G401 (cell line): ENCODE measurements around the gene PNMA8C. TPM values are rescaled to one million over a fixed set of nuclear protein-coding genes. Genes with fewer than 3 reads are reported as not detected.
"Not testable (repeated sequence)": the region's sequence is repeated elsewhere in the genome, so short reads cannot be mapped to it uniquely, and the experiment has no call there.

ENCODE experiments used
- DNase-seq: peaks from one replicate; pipeline ENCODE4 v3.0.0-alpha.2; 2015; ENCODE audit warnings: low spot score
- in situ Hi-C: cut with HindIII; loops from 2 replicates; pipeline ENCODE4 v1.10.0; 2016; ENCODE audit warnings: low sequenced_read_pairs, mixed read lengths
- total RNA-seq: library from RNA; depleted of rRNA; stranded (reverse); fragments of >200 nt; shearing (Covaris generic); gene quantifications from 2 replicates; pipeline ENCODE4 v1.2.3, GENCODE V29; 2014; rRNA removed

PNMA8C gene
- total RNA-seq, 1 experiment from 2014 or later = not detected

GRCh38 chr19:46376241-46377153, 52.2 kb downstream of the PNMA8C start:
- in situ Hi-C loops = no loop called here
- no peak for DNase-seq

GRCh38 chr19:46375476-46376067, 53.2 kb downstream of the PNMA8C start:
- DNase-seq, in situ Hi-C loops: not testable (repeated sequence)

Other genes with a start within 250 kb of the PNMA8C start
- gene IGFL1, start 199.2 kb downstream of the PNMA8C start, total RNA-seq = not detected in 2 replicates
- not detected in 2 replicates for gene HIF3A, start 131.9 kb downstream of the PNMA8C start, total RNA-seq
- 125 and 155 TPM in 2 replicates for gene PPP5C, start 81.8 kb downstream of the PNMA8C start, total RNA-seq
- gene CCDC8, start 15.4 kb downstream of the PNMA8C start, total RNA-seq = 74.2 and 93.6 TPM in 2 replicates
- 40.3 and 40.5 TPM in 2 replicates for gene PNMA8A, start 42.6 kb upstream of the PNMA8C start, total RNA-seq
- gene PNMA8B, start 66.9 kb upstream of the PNMA8C start, total RNA-seq = not detected in 2 replicates
- 109 and 147 TPM in 2 replicates for gene CALM3, start 172.4 kb upstream of the PNMA8C start, total RNA-seq
- 1.7 and 16.2 TPM in 2 replicates for gene PTGIR, start 196.2 kb upstream of the PNMA8C start, total RNA-seq
- gene GNG8, start 207.3 kb upstream of the PNMA8C start, total RNA-seq = not detected in 2 replicates
- gene DACT3, start 232.2 kb upstream of the PNMA8C start, total RNA-seq = 12.0 and 16.3 TPM in 2 replicates